SK-N-SH treated with all-trans-retinoic acid at 6 μM for 48 hours (cell line): Measurements from ENCODE around the gene ZNF319.

ENCODE experiments used
- ATAC-seq: fragments of 200-7000 bp; cut with Tn5 transposase; 3 replicates; pipeline ENCODE4 v1.9.1; 2020; ENCODE audit warnings: mild to moderate bottlenecking, moderate library complexity
- ARNTL ChIP-seq: fragments of 450-650 bp; formaldehyde crosslinking; IDR thresholded peaks from 2 replicates; pipeline ENCODE4 v1.5.0; 2020; ENCODE audit warnings: low read depth, mild to moderate bottlenecking, moderate library complexity, borderline replicate concordance
- BACH2 ChIP-seq: fragments of 250-450 bp; sonication (Bioruptor Pico); IDR thresholded peaks from 2 replicates; pipeline ENCODE4 v1.9.0; 2021; ENCODE audit warnings: mild to moderate bottlenecking, borderline replicate concordance
- CSDC2 ChIP-seq: fragments of 250-450 bp; sonication (Bioruptor Pico); IDR thresholded peaks from 2 replicates; pipeline ENCODE4 v1.5.0; 2020; ENCODE audit warnings: mild to moderate bottlenecking, moderate library complexity
- GLIS3 ChIP-seq: fragments of 250-450 bp; sonication (Bioruptor Pico); IDR thresholded peaks from 2 replicates; pipeline ENCODE4 v1.5.0; 2020; ENCODE audit warnings: mild to moderate bottlenecking, moderate library complexity
- ISL1 ChIP-seq: fragments of 250-450 bp; sonication (Bioruptor Pico); IDR thresholded peaks from 2 replicates; pipeline ENCODE4 v2.1.2; 2022; ENCODE audit warnings: mild to moderate bottlenecking, moderate library complexity
- PATZ1 ChIP-seq: fragments of 250-450 bp; sonication (Bioruptor Pico); IDR thresholded peaks from 2 replicates; pipeline ENCODE4 v1.8.0; 2020; ENCODE audit warnings: mild to moderate bottlenecking, moderate library complexity, borderline replicate concordance
- POU6F1 ChIP-seq: fragments of 250-450 bp; sonication (Bioruptor Pico); IDR thresholded peaks from 2 replicates; pipeline ENCODE4 v1.8.0; 2021; ENCODE audit warnings: low read depth, mild to moderate bottlenecking, moderate library complexity, borderline replicate concordance
- RARB ChIP-seq: fragments of 250-450 bp; sonication (Bioruptor Pico); IDR thresholded peaks from 2 replicates; pipeline ENCODE4 v1.8.0; 2021; ENCODE audit warnings: mild to moderate bottlenecking, moderate library complexity
- SNAI2 ChIP-seq: fragments of 250-450 bp; sonication (Bioruptor Pico); IDR thresholded peaks from 2 replicates; pipeline ENCODE4 v1.5.0; 2020; ENCODE audit warnings: mild to moderate bottlenecking, moderate library complexity
- TCF4 ChIP-seq: fragments of 250-450 bp; sonication (Bioruptor Pico); IDR thresholded peaks from 2 replicates; pipeline ENCODE4 v1.8.0; 2021; ENCODE audit warnings: mild to moderate bottlenecking, moderate library complexity, borderline replicate concordance
- TOX ChIP-seq: fragments of 250-450 bp; sonication (Bioruptor Pico); IDR thresholded peaks from 2 replicates; pipeline ENCODE4 v1.8.0; 2021; ENCODE audit warnings: mild to moderate bottlenecking, moderate library complexity, borderline replicate concordance
- TSHZ2 ChIP-seq: fragments of 250-450 bp; sonication (Bioruptor Pico); IDR thresholded peaks from 2 replicates; pipeline ENCODE4 v1.5.0; 2020; ENCODE audit warnings: mild to moderate bottlenecking, moderate library complexity
- ZC3H10 ChIP-seq: fragments of 250-450 bp; sonication (Bioruptor Pico); IDR thresholded peaks from 2 replicates; pipeline ENCODE4 v1.5.1; 2021; ENCODE audit warnings: mild to moderate bottlenecking, moderate library complexity
- ZFP30 ChIP-seq: fragments of 450-650 bp; formaldehyde crosslinking; IDR thresholded peaks from 2 replicates; pipeline ENCODE4 v1.5.0; 2022; ENCODE audit warnings: mild to moderate bottlenecking, moderate library complexity
- ZNF565 ChIP-seq: fragments of 450-650 bp; formaldehyde crosslinking; conservative IDR thresholded peaks from 2 replicates; pipeline ENCODE4 v1.5.0; 2020; ENCODE audit warnings: low read depth, mild to moderate bottlenecking, moderate library complexity
- ZNF70 ChIP-seq: fragments of 450-650 bp; formaldehyde crosslinking; IDR thresholded peaks from 2 replicates; pipeline ENCODE4 v1.5.0; 2020; ENCODE audit warnings: mild to moderate bottlenecking, moderate library complexity
- ZNF8 ChIP-seq: fragments of 450-650 bp; formaldehyde crosslinking; IDR thresholded peaks from 2 replicates; pipeline ENCODE4 v1.5.0; 2020; ENCODE audit warnings: mild to moderate bottlenecking, moderate library complexity
- TF ChIP-seq, protein P1 (sequence below): fragments of 250-450 bp; sonication (Bioruptor Pico); IDR thresholded peaks from 2 replicates; pipeline ENCODE4 v1.5.1; 2020; ENCODE audit warnings: low read depth, mild to moderate bottlenecking, moderate library complexity
- TF ChIP-seq, protein P2 (sequence below): fragments of 250-450 bp; sonication (Bioruptor Pico); IDR thresholded peaks from 2 replicates; pipeline ENCODE4 v1.5.1; 2021; ENCODE audit warnings: mild to moderate bottlenecking, moderate library complexity

Gene ZNF319

GRCh38 chr16:57960310-57960709 lies 40.2 kb downstream of the ZNF319 start:
- TF ChIP-seq ISL1 (CRISPR knock-in tag) (no peak), ZC3H10 (no peak), TCF4 (no peak), CSDC2 (no peak), TOX (CRISPR knock-in tag) (no peak), ZNF70 (CRISPR knock-in tag) (no peak), SNAI2 (no peak), RARB (CRISPR knock-in tag) (no peak), BACH2 (CRISPR knock-in tag) (no peak), ARNTL (CRISPR knock-in tag) (no peak), ZNF8 (no peak), GLIS3 (CRISPR knock-in tag) (no peak)
- TF ChIP-seq, protein P1, sequence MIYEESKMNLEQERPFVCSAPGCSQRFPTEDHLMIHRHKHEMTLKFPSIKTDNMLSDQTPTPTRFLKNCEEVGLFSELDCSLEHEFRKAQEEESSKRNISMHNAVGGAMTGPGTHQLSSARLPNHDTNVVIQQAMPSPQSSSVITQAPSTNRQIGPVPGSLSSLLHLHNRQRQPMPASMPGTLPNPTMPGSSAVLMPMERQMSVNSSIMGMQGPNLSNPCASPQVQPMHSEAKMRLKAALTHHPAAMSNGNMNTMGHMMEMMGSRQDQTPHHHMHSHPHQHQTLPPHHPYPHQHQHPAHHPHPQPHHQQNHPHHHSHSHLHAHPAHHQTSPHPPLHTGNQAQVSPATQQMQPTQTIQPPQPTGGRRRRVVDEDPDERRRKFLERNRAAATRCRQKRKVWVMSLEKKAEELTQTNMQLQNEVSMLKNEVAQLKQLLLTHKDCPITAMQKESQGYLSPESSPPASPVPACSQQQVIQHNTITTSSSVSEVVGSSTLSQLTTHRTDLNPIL (CRISPR knock-in tag), result no peak
- ATAC-seq, result no peak

- no peak for ATAC-seq
- TF ChIP-seq SNAI2 (no peak), PATZ1 (CRISPR knock-in tag) (no peak), RARB (CRISPR knock-in tag) (no peak), ARNTL (CRISPR knock-in tag) (no peak), TOX (CRISPR knock-in tag) (no peak), ZFP30 (no peak), POU6F1 (CRISPR knock-in tag) (no peak), TSHZ2 (CRISPR knock-in tag) (no peak), ZNF565 (CRISPR knock-in tag) (no peak)
Measured at GRCh38 chr16:57959804-57960203, 40.7 kb downstream of the ZNF319 start.

DNA sequence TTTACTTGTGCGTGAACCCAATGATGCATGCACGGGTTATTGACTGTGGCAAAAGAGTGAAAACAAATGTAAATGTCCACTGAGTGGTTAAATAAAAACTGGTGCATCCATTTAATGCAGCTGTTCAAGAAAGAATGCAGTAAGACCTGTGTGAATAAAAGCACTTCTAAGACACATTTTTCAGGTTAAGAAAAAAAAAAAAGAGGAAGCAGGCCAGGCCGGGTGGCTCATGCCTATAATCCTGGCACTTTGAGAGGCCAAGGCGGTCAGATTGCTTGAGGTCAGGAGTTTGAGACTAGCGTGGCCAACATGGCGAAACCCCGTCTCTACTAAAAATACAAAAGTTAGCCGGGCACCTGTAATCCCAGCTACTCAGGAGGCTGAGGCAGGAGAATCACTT lies 41.4 kb downstream of the ZNF319 start:
- TF ChIP-seq ZFP30, result no peak
- TF ChIP-seq TCF4, result no peak
- ATAC-seq, result no peak

DNA sequence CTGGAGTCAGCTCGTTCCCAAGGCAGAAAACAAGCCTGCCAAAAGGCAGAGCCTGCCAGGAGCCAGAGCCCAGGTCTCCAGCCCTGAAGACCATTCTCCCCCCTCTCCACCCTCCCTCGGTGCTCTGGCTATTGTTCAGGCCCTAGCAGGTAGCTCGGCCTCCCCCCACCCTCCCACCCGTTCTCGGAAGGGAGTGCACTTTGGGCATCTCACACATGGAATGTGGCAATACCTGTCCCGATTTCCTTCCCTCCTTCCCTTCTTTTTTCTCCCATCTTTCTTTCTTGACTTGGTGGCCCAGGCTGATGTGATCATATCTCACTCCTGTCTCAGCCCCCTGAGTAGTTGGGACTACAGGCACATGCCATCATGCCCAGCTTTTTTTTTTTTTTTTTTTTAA lies 41.9 kb downstream of the ZNF319 start:
- ATAC-seq, result no peak
- TF ChIP-seq, protein P2, sequence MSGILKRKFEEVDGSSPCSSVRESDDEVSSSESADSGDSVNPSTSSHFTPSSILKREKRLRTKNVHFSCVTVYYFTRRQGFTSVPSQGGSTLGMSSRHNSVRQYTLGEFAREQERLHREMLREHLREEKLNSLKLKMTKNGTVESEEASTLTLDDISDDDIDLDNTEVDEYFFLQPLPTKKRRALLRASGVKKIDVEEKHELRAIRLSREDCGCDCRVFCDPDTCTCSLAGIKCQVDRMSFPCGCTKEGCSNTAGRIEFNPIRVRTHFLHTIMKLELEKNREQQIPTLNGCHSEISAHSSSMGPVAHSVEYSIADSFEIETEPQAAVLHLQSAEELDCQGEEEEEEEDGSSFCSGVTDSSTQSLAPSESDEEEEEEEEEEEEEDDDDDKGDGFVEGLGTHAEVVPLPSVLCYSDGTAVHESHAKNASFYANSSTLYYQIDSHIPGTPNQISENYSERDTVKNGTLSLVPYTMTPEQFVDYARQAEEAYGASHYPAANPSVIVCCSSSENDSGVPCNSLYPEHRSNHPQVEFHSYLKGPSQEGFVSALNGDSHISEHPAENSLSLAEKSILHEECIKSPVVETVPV (CRISPR knock-in tag), result no peak
